ENCODE measurements around the gene MATK.

MATK gene

GRCh38 chr19:3814648-3815047 lies 28.5 kb upstream of the MATK start:
- no peak for DNase-seq

GRCh38 chr19:3813473-3814392 lies 27.6 kb upstream of the MATK start:
- DNase-seq = no peak

GRCh38 chr19:3810708-3811355 lies 24.7 kb upstream of the MATK start:
- no peak for DNase-seq

- DNase-seq = no peak
Measured at GRCh38 chr19:3809881-3810707, 23.9 kb upstream of the MATK start.

GRCh38 chr19:3808420-3809143 lies 22.4 kb upstream of the MATK start:
- no peak for DNase-seq

GRCh38 chr19:3807574-3808354 lies 21.6 kb upstream of the MATK start:
- no peak for DNase-seq

- DNase-seq = no peak
Measured at GRCh38 chr19:3807131-3807480, 20.9 kb upstream of the MATK start.

- DNase-seq = no peak
Measured at GRCh38 chr19:3805859-3806258, 19.7 kb upstream of the MATK start.

- DNase-seq = no peak
Measured at GRCh38 chr19:3804429-3804828, 18.2 kb upstream of the MATK start.

GRCh38 chr19:3803986-3804385 lies 17.8 kb upstream of the MATK start:
- DNase-seq = no peak

GRCh38 chr19:3803114-3803888 lies 17.1 kb upstream of the MATK start:
- DNase-seq = no peak

GRCh38 chr19:3801412-3802096 lies 15.4 kb upstream of the MATK start:
- peak; percentile 53 for DNase-seq

- no peak for DNase-seq
Measured at GRCh38 chr19:3800996-3801395, 14.8 kb upstream of the MATK start.

GRCh38 chr19:3798137-3798536 lies 12.0 kb upstream of the MATK start:
- DNase-seq = no peak

GRCh38 chr19:3796358-3796757 lies 10.2 kb upstream of the MATK start:
- DNase-seq = no peak

GRCh38 chr19:3793799-3794198 lies 7.6 kb upstream of the MATK start:
- DNase-seq = no peak

GRCh38 chr19:3792114-3792513 lies 5.9 kb upstream of the MATK start:
- DNase-seq = no peak

- DNase-seq = no peak
Measured at GRCh38 chr19:3790941-3791340, 4.8 kb upstream of the MATK start.

GRCh38 chr19:3790209-3790734 lies 4.1 kb upstream of the MATK start:
- no peak for DNase-seq

Measured in NCI-H1092 treated with DMSO at 0.1 percent for 48 hours (cell line).